ENCODE measurements around the gene FASTK. TPM values are rescaled to one million over a fixed set of nuclear protein-coding genes. Genes with fewer than 3 reads are reported as not detected.

Gene FASTK
- total RNA-seq, 1 donor = 86.0 TPM

DNA sequence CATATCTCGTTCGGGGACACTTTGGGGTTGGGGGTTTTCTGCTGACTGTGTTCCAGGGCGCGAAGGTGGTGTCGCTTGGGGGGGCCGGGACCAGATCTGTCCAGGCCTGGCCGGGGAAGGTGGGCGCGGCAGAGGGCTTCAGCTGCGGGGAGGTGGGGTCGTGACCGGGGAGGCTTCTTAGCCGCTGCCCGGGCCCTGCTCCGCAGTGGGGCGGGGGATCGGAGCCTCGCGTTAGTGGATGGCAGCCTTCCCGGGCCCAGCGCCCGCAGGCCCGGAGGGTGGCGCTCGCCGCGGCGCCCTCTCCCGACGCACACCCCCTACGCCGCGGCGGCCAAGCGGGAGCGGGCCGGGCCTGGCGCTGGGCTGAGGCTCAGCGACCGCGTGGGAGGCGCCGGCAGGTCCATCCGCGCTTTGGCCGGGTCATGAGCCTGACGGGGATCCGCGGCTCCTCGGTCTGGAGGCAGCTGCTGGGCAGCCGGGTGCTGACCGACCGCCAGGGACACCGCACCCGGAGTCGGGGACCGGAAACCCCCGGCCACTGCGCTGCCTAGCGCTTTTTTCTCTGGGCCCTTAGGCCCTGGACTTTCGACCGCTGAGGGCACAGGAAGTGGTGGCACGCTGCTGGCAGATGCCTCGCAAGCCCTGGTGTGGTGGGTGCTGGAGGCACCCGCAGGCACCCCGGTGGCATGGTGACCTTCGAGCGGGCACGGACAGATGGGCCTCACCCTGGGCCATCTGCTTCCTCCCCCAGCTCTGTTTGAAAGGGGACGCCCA lies 6.8 kb upstream of the FASTK start:
- peak overlapping the region; percentile 83 for H3K4me3 ChIP-seq (ENCODE audit: low read depth, low read length)
- TF ChIP-seq, protein P1, sequence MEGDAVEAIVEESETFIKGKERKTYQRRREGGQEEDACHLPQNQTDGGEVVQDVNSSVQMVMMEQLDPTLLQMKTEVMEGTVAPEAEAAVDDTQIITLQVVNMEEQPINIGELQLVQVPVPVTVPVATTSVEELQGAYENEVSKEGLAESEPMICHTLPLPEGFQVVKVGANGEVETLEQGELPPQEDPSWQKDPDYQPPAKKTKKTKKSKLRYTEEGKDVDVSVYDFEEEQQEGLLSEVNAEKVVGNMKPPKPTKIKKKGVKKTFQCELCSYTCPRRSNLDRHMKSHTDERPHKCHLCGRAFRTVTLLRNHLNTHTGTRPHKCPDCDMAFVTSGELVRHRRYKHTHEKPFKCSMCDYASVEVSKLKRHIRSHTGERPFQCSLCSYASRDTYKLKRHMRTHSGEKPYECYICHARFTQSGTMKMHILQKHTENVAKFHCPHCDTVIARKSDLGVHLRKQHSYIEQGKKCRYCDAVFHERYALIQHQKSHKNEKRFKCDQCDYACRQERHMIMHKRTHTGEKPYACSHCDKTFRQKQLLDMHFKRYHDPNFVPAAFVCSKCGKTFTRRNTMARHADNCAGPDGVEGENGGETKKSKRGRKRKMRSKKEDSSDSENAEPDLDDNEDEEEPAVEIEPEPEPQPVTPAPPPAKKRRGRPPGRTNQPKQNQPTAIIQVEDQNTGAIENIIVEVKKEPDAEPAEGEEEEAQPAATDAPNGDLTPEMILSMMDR (IDR thresholded peaks at IDR 0.05; ENCODE audit: insufficient read depth, low read length) = no peak
- DNase-seq (ENCODE audit: low read depth) = peak; percentile 62

DNA sequence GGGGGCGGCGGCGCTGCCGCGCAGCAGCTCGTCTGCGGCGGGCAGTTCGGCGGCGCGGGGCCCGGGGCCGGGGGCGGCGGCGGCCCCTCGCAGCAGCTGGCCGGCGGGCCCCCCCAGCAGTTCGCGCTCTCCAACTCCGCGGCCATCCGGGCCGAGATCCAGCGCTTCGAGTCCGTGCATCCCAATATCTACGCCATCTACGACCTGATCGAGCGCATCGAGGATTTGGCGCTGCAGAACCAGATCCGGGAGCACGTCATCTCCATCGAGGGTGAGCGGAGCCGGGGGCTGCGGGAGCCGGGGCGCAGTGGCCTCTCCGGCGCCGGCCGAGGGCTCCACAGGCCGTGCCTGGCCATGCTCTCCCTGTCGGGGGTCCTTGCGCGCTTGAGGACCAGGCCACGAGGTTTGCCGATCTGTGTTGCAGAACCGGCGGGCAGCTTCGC lies 6.2 kb upstream of the FASTK start:
- no peak for DNase-seq (ENCODE audit: low read depth)
- H3K4me3 ChIP-seq (ENCODE audit: low read depth, low read length) = peak overlapping the region; percentile 83
- TF ChIP-seq, protein P1 (IDR thresholded peaks at IDR 0.05; ENCODE audit: insufficient read depth, low read length) = no peak

DNA sequence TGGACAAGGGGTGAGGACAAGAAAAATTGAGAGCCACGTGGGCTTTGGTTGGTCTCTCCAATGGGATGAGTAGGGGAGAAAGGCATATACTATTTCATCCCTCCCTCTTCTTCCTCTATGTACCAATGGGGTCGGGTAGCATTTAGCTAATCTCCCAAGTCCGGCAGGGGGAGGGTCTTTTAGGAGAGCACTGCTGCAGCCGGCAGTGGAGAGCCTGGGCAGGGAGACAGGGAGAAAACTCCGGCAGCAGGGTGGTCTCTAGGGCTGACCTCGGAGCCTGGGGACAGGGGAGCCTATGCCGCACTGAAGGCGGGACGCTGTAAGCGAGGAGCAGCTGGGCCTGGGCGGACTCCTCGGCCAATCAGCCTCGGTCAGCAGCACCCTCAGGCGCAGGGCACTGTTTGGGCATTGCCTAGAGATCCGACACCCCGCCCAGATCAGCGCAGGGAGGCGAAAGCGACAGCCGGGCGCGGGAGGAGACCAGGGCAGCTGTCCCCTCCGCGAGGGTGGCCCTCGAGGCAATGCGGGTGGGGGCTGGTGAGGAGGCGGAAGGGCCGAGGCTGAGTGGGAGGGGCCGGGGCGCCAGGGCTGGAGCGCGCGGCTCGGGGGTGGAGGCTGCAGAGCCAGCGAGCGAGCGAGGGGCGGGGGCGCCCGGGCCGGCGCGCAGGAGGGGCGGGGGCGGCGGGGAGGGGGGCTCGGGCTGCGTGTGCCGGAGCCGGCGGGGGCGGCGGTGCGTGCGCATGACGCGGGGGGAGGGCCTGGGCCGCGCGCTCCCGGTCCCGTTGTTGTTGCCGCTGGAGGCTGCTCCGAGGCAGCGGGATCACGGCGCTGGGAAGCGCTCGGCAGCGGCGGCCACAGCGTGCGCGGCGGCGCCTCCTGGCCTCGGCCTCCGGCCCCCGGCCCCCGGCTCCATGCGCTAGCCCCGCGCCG lies 5.3 kb upstream of the FASTK start, which contains the start of gene AGAP3:
TSS of gene AGAP3 (plus strand) at position 785 of the 930 bp plus-strand sequence. CDS start 267 bp downstream, outside the sequence.
- H3K4me3 ChIP-seq (ENCODE audit: low read depth, low read length) = peak within 1 kb of the TSS; percentile 83
- DNase-seq (ENCODE audit: low read depth) = peak; percentile 53
- TF ChIP-seq, protein P1 (IDR thresholded peaks at IDR 0.05; ENCODE audit: insufficient read depth, low read length) = no peak

DNA sequence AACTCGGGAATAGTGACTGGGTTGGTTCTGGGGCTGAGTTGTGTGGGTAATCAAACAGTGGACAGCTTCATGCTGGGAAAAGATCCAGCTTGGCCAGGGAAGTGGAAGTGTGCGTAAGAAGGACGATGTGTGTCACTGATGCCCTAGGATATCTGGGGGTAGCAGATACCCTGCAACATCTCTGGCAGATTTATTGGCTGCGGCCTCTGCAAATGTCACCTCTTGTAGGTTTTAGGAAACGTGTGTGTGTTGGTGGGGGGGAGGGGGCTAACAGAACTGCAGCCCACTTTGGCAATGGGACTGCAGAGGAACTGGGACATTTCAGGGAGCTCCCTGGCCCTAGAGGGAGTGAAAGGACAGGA lies 4.7 kb upstream of the FASTK start:
- H3K4me3 ChIP-seq (ENCODE audit: low read depth, low read length) = peak overlapping the region; percentile 67
- DNase-seq (ENCODE audit: low read depth) = no peak
- TF ChIP-seq, protein P1 (IDR thresholded peaks at IDR 0.05; ENCODE audit: insufficient read depth, low read length) = no peak

DNA sequence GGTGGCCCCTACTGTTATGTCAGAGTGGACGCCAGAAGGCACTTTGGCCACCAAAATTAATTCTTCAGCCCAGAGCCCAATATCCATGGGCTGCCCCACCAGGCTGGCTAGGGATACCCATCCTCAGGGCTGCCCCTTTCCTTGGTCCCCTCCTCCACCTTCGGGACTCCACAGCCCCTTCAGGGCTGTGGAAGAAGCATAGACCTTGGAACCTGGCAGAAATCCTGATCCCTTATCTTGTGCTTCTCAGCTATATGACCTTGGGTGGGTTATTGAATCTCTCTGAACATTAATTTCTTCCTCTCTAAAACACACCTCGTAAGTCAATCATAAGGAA lies 3.2 kb upstream of the FASTK start:
- peak overlapping the region; percentile 77 for H3K4me3 ChIP-seq (ENCODE audit: low read depth, low read length)
- DNase-seq (ENCODE audit: low read depth) = no peak
- TF ChIP-seq, protein P1 (IDR thresholded peaks at IDR 0.05; ENCODE audit: insufficient read depth, low read length) = no peak

DNA sequence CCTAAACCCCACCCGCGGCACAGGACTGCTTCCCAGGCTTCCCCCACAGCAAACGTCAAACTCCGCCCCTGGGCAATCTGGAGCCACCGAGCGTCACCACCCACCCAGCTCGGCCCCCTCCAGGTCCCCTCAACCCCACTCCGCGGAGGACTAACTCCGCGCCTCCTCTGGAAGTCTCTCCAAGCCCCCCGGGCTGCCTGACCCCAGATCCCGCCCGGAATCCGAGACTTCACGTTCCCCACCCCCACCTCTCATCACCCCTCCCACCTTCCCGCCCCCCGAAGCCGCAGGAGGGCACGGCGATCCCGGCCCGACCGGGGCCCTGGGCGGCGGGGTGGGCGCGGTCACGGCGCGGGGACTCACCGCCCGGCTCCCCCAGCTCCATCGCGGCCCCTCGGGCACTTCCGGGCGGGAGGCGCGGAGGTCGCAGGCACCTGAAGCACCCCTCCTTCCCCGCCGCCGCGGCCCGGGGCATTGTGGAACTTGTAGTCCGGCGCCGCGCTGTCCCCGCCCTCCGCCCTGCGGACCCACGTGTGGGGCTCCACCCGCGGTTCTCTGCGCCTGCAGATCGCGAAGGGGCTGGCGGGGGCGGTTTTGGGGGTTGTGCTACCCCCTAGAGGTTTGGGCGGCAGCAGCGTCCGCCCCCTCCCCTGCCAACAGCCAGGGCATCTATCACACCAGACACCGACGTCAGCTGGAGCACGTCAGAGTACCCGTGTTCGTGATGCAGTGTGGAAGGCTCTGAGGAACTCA lies 2.6 kb upstream of the FASTK start, which contains the start of gene TMUB1:
TSS of gene TMUB1 (minus strand) at position 423 of the 753 bp plus-strand sequence. CDS start 930 bp downstream, outside the sequence.
- DNase-seq (ENCODE audit: low read depth) = no peak
- H3K4me3 ChIP-seq (ENCODE audit: low read depth, low read length) = peak within 1 kb of the TSS; percentile 77
- TF ChIP-seq, protein P1 (IDR thresholded peaks at IDR 0.05; ENCODE audit: insufficient read depth, low read length) = no peak

All from fibroblast of the aortic adventitia (primary cell).